HG02840 (cell line): ENCODE data around the gene SLC25A19.
"Not testable (repeated sequence)": the region's sequence is repeated elsewhere in the genome, so short reads cannot be mapped to it uniquely, and the experiment has no call there.

Source experiments
- ATAC-seq: cut with Tn5 transposase; IDR thresholded peaks from one replicate; pipeline ENCODE4 v1.9.1; 2021; ENCODE audit warnings: mild to moderate bottlenecking, moderate library complexity, moderate number of reproducible peaks; ENCODE audit not compliant: unreplicated experiment, low FRiP score

The SLC25A19 gene

DNA sequence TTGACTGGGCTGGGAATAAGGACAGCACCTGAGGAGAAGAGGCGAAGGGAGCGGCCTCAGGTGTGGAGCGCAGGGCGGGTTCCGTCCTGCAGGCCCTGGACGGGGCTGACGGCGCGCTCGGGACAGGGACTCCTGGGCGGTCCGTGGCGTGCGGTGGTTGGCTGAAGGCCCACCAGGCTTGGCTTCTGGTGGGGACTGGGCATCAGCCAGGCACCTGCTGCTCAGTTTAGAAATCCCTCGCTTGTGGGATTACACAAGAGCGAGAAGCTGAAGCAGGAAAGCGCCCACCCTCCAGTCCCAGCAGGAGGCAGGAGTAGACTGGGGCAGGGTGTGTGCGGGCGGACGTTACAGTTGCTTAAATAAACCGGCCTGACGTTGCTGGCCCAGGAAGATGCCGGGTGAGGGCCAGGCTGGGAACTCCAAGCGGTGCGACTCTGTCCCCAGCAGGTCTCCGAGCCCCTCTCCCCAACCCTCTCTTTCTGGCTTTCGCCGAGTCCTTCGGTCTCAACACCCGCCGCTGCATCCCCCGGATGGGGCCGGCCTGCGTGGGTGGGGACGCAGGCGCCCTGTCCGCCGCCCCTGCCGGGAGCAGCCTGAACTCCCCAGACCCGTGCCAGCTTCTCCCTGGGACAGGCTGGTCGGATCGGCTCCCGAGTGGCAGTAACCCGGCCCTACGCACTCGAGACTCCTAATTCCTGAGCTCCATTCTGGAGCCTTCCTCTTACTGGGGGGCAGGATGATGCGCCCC, 18.8 kb downstream of the SLC25A19 start:
- ATAC-seq, result peak; percentile 27

DNA sequence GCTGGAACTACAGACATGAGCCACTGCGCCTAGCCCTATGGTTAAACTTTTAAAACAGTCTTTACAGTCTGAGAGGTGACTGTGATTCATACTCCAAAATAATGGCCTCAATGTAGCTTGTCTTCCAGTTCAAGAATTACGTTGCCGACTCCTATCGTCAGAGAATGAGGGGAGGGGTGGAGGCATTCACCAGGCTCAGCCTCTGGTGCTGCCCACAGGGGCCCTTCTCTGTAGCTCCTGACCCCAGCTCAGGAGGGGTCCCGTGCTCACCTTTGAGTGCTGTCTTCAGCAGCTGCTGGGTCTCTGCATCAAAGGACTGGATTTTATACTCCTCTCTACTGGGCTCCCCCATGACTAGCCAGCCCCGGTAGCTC, 19.4 kb downstream of the SLC25A19 start:
- no peak for ATAC-seq

DNA sequence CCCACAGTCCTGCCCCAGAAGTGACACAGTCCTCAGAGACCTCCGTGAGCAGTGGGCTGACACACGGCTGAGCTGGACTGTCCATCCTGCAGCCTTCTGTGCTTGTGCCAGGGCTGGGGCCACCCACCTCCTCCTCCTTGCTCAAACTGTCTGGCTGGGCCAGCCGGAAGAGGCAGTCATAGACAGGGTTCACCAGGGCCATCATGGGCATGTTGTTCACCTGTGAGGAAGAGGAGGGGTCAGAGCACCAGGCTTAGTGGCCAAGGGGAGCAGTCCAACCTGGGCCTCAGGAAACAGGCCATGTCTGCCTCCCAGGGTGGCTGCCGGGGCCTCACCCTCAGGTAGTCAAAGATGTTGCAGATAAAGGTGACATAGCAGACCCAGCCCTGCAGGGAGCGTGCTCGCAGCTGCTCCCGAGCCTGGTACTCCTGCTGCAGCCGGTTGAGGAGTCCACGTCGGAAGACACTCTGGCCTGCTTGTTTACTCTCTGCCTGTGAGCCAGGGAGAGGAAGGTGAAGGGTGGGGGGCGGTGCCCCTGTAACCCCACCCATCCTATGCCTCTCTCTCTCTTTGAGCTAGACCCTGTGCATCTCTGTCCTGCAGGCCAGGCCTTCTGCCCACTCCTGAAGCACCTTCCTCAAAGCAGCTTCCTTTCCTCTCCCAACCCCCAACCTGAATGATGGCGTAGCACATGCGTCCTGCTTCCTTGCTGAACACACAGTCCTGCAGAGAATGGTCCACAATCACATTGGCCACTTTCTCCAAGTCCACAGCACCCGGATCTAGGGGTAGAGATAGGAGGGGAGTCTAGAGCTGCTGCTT, 21.6 kb downstream of the SLC25A19 start:
- ATAC-seq, result no peak

DNA sequence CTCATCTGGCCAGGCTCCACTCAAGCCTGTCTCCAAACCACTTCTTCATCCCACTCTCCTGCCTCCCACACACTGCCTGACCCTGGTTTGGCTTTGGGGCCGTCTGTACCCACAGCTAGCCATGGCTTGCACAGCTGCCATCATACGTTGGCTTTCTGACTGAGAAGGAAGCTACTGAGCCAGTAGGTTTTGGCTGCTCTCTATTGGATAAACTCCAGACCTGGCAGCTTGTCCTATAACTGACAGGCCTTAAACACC, 22.2 kb downstream of the SLC25A19 start:
- no peak for ATAC-seq

DNA sequence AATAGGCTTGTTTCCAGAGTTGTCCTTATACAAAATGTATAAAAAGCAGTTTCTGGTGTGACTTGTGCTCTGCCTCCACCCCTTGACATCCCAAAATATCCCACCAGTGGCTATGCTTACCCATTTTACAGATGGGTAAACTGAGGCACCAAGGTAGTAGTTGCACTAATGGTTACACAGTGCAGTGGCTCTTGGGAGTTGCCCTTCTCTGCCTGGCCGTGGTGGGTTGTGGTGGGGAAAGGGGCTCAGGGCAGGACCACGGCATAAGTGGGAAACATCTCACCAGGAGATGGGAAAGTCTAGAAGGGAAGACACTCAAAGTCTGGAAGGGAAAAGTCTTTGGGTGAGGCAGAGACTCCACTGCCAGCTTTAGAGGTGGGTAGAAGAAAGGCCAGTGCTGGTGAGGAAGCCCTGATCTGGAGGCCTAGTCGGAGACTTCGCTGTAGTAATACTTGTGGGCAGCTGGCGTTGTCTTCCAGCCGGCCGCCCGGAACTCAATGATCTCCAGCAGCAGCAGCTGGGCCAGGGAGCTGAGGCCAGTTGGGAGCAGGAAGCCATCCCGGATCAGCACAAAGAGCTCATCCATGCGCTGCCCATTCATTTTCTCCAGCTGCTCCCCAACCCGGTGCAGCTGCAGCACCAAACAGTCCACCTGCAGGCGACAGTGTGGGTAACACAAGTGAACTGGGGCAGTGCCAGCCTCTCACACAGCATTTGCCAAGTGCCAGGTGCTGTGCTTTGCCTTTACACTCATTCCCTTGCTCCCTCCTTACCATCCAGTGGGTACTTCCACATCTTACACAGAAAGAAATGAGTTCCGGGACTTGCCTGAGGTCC, 22.7 kb downstream of the SLC25A19 start:
- no peak for ATAC-seq

DNA sequence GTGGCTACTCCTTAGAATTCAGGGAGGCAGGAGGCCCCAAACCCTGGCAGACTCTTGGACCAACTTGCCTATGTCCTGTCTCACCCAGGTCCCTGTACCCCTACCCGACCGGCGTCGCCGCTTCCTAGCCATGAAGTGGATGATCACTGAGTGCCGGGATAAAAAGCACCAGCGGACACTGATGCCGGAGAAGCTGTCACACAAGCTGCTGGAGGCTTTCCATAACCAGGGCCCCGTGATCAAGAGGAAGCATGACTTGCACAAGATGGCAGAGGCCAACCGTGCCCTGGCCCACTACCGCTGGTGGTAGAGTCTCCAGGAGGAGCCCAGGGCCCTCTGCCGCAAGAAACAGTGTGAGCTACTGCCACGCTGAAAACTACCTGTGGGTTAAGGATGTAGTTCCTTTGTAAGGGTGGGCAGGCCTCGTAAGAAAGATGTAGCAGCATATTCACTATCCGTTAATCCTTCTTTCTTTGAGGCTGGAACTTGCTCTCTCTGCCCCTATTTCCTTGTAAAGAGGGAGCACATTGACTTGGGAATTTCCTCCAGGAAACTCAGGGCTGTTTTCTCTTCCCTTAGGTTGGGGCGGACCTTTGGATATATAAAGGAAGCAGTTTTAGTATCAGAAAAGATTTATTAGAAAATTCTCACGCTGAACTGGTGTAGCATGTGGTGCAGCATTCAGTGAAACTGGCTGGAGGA, 23.5 kb downstream of the SLC25A19 start:
- ATAC-seq, result no peak

DNA sequence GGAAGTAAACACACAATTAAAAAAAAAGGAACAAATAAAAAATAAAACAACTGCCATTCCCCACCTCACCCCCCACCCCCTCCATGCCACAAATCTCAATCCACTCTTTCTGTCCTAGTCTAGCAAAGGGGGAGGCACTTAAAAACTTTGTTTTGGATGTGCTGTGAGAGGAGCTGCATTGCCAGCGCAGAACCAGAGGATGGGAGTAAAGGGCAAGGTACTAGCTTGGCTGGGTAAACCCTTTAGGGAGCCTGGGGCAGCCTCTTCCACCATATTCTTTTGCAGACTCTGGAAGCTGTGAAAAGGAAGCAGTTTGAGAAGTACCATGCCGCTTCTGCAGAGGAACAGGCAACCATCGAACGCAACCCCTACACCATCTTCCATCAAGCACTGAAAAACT, 26.2 kb downstream of the SLC25A19 start:
- ATAC-seq, result no peak

DNA sequence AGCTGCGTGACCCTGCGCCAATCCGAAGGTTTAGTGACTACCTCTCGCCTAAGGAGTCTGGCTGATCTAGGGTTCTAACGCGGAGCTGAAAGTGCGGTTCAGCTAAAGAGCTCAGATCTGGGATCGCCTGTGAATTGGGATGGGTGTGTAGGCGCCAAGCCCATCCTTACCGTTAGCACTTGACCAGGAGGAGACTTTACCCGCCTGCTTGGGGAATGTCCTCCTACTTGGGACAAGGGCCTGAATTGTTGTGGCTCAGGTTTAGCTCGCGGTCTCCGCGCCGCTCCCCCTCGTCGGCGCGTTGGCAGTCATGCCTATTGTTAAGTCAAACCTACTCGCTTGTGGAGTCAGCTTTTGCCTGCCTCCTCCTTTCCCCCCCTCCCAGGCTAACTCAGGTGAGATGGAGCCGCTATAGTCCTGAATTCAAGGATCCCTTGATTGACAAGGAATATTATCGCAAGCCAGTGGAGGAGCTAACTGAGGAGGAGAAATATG, 27.1 kb downstream of the SLC25A19 start:
- no peak for ATAC-seq

DNA sequence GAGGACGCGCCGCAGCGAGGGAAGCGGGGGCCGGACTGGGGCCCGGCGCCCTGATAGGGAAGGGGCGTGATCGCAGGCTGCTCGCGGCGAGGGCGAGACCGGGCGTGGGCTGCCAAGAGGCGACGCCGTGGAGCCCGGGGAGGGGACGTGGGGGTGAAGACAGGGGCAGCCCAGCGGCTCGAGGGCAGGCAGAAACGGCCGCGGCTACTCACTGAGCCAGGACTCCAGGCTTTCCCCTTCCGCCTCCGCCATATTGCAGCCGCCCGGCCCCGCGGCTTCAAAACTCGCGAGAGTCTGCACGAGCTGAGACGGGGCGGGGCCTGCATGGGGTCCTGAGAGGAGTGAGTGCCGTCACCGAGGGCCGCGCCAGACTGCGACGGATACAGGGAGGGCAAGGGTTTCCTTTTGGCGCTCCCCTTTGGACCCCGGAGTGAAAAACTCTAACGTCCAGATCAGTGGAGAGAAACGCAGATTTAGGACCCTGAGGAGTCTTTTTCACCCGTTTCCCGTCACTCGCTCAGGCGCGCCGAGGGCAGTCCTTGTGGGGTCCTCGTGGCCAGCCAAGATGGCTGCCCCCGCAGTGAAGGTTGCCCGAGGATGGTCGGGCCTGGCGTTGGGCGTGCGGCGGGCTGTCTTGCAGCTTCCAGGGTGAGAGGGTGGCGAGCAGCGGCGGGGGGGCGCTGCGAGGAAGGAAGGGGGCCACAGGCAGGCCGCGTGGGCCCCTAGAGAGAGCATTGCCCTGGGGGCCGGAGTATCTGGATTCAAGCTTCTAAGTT, 27.7 kb downstream of the SLC25A19 start, which contains the start of the genes GGA3 and MRPS7:
GGA3 (minus strand) TSS at position 271 of the 776 bp plus-strand sequence; CDS start at position 252, 19 bp downstream.
MRPS7 (plus strand) TSS at position 544 of the 776 bp plus-strand sequence; CDS start at position 566, 22 bp downstream.
- peak; percentile 82 for ATAC-seq

DNA sequence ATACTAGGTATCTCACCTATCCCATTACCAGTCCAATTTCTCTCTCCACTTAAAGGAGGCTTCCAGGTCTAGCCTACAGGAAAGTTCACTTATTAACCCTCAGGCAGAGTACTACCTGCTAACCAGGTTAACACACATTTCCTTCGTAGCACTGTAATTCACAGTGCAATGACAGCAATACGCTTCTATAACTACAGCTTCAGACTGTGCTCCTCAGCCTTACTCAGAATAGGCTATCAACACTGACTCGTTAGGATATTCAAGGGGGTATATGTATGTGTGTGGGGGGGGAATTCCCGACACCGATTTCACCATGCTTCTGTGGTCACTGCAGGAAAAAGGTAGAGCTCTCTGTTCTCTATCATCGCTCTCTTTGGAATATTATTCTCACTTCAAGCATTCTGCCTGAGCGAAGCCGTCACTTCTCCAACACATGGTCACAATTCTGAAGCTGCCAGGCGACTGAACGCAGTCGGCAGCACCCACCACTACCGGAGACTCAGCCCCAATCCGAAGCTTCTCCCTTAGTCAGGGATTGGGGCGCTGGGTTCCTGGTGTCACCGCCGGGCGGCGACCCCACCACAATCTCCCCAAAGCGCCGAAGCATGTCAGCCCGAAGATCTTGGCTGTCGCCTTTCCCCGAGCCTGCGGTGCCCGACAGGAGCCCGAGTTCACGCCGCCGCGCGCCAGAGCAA, 28.4 kb downstream of the SLC25A19 start:
- ATAC-seq, result peak; percentile 25

DNA sequence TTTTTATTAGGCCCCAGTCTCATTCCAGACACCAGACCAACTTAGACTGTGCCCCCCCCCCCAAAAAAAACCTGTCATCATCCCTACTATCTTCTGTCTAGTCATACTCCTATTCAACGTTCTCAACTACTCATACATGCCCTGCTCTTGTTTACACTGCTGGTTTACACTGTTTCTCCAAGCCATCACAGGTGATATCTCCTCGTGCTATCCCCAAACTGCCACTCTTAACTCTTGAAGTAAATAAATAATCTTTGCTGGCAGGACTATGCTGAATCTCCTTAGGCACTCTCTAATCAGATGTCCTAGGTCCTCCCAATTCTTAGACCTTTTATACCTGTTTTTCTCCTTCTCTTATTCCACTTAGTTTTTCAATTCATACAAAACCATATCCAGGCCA, 32.0 kb downstream of the SLC25A19 start:
- not testable (repeated sequence) for ATAC-seq

DNA sequence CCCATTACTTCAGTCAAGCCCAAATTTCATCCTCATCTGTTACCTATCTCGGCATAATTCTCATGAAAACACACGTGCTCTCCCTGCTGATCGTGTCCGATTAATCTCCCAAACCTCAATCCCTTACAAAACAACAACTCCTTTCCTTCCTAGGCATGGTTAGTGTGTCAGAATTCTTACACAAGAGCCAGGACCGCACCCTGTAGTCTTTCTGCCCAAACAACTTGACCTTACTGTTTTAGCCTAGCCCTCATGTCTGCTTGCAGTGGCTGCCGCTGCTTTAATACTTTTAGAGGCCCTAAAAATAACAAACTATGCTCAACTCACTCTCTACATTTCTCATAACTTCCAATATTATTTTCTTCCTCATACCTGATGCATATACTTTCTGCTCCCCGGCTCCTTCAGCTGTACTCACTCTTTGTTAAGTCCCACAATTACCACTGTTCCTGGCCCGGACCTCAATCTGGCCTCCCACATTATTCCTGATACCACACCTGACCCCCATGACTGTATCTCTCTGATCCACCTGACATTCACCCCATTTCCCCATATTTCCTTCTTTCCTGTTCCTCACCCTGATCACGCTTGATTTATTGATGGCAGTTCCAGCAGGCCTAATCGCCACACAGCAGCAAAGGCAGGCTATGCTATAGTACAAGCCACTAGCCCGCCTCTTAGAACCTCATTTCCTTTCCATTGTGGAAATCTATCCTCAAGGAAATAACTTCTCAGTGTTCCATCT, 33.1 kb downstream of the SLC25A19 start:
- ATAC-seq, result not testable (repeated sequence)

DNA sequence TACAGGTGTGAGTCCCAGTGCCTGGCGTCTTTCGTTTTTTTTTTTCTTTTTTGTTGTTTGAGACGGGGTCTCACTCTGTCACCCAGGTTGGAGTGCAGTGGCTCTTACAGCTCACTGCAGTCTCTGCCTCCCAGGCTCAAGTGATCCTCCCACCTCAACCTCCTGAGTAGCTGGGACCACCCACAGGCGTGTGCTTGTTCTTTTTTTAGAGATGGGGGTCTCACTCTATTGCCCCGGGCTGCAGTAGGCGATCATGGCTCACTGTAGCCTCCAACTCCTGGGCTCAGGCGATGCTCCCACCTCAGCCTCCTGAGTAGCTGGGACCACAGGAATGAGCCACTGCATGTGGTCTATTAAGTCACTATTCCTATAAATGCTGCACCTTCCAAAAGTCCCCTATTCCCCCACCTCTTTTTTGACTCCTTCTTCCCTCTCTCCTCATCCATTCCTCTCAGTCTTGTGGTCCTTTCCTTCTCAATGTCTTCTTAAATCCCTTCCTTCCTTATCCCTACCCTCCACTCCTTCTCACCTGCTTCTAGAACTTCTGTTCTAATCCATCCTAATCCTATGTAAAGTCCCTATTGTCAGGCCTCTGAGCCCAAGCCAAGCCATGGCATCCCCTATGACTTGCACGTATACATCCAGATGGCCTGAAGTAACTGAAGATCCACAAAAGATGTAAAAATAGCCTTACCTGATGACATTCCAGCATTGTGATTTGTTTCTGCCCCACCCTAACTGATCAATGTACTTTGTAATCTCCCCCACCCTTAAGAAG, 37.0 kb downstream of the SLC25A19 start:
- no peak for ATAC-seq

DNA sequence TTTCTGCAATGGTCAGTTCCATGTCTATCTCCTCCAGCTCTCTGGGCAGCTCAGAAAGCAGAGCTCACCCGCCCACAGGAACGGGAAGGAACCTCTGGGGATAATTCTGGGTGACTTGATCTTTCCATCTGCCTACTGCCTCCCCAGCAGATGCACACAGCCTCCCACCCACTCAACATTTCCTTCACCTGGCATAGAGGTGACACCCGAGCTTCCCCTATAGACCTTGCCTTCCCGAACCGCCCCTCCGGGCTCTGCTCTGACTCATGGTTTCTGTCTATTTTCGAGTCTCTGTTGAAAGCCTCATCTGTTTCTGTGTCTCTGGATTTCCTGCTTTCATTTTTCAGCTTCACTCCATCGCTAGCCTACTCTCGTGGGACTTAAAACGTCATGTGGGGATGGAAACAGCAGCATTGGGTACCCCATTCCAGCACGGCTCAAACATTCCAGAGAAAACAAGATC, 39.2 kb downstream of the SLC25A19 start:
- peak; percentile 75 for ATAC-seq

DNA sequence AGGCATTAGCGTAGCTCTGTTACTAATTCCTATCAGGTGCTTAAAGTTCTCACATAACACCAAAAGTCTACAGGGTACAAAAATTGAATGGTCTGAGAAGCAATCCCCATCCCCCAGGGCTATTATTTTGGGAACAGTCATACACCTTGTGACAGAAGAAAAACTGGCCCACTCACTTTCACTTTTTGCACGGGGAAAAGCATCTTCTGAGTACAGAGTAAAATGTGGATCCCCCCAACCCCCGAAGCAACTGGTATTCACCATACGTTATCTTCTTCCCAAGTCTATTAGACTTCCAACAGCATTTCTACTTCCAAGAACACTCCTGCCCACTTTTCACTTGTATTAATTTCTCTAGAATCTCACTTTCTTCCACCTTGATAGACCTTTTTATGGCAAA, 39.7 kb downstream of the SLC25A19 start:
- ATAC-seq, result no peak

DNA sequence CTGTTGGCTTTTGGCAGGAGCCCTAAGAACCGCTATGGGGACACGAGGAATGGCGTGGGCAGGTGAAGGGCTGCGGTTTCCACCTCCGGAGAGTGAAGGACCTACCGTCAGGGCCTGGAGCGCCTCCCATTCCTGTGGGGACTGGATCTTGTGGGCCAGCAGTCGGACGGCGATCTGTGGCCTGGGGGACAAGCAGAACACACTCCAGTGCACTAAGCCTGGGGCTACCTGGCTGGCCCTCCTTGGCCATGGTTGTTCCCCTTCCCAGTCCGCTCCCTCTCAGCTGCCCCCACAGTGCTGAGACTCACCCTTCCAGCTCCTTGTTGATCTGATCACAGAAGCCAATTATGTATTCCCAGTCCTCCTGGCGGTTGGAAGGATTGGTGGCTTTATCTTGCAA, 42.8 kb downstream of the SLC25A19 start:
- no peak for ATAC-seq

DNA sequence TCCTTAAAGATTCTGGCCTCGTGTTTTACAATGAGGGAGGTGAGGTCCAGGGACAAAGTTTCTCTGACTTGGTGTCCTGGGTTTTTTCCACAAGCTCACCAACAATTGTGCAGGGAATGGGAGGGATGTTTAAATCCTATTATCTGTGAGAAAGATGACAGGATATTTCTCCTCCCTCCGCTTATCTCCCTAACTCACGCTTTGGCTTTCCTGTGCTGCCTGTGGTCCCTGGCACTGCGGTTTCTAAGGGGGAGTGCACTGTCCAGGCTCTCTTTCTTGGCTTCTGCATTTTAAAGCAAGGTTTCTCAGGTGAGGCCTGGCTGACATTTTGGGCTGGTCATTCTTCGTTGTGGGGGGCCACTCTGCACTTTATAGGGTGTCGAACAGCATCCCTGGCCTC, 44.2 kb downstream of the SLC25A19 start:
- no peak for ATAC-seq
